ENCODE measurements around the gene OR5AR1.

Gene OR5AR1

DNA sequence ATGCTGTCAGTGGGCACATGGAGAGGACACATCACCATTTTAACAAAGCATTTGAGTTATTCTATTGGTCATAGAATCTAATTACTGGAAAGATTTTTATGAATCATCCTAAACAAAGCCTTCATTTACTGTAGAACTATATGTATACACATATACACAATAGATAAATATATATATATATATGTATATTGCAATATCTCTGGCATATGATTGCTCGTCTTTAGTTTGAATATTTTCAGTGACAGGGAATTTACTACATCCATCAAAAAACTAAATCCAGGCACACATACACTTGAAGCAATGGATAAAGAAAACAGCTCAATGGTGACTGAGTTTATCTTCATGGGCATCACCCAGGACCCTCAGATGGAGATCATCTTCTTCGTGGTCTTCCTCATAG is at the start of gene OR5AR1:
Gene OR5AR1 (plus strand): TSS at position 301 of the 400 bp plus-strand sequence. CDS start 0 bp downstream, at position 301.
- no peak for DNase-seq (ENCODE audit: low spot score)
- TF ChIP-seq, protein P1, sequence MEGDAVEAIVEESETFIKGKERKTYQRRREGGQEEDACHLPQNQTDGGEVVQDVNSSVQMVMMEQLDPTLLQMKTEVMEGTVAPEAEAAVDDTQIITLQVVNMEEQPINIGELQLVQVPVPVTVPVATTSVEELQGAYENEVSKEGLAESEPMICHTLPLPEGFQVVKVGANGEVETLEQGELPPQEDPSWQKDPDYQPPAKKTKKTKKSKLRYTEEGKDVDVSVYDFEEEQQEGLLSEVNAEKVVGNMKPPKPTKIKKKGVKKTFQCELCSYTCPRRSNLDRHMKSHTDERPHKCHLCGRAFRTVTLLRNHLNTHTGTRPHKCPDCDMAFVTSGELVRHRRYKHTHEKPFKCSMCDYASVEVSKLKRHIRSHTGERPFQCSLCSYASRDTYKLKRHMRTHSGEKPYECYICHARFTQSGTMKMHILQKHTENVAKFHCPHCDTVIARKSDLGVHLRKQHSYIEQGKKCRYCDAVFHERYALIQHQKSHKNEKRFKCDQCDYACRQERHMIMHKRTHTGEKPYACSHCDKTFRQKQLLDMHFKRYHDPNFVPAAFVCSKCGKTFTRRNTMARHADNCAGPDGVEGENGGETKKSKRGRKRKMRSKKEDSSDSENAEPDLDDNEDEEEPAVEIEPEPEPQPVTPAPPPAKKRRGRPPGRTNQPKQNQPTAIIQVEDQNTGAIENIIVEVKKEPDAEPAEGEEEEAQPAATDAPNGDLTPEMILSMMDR (IDR thresholded peaks at IDR 0.05; ENCODE audit: extremely low read depth, missing control alignments) = no peak

DNA sequence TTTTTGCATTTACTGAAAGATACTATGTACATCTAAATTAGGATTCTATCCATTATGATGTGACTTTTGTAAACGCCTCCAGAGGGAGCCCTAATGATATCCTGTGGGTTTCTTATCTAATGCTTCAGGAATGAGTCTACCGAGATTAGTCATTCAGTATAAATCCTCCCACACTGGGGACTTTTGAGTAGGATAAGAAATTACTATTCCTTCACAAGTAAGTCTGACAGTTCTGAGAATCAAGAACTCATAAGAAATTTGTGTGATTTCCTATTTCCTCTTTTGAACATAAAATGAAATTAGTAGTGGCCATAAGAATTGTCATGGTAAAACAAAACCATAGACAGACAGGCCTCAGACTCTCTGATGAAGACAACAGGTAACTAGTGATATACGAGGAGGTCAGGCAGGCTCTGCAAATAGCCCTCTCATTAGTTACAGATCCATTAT is 38.8 kb upstream of the OR5AR1 start:
- DNase-seq (ENCODE audit: low spot score) = peak; percentile 11
- TF ChIP-seq, protein P1 (IDR thresholded peaks at IDR 0.05; ENCODE audit: extremely low read depth, missing control alignments) = no peak

DNA sequence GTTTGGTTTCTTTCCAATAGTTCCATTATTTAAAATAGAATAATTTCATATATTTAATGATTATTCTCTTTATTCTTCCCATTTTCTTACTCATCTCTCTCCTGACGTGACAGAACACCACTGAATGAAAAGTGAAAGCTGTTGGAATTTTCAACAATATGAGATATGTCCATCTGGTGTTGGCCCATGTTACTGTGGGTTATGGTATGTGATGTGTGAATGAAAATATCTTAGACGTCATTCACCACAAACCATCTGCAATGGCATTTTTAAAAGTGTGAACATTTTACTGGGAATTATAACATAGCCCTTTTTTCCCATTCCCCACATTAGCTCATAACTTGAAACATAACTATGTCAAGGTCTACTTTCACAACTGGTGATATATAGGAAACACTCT is 37.5 kb upstream of the OR5AR1 start:
- TF ChIP-seq, protein P1 (IDR thresholded peaks at IDR 0.05; ENCODE audit: extremely low read depth, missing control alignments) = no peak
- no peak for DNase-seq (ENCODE audit: low spot score)

DNA sequence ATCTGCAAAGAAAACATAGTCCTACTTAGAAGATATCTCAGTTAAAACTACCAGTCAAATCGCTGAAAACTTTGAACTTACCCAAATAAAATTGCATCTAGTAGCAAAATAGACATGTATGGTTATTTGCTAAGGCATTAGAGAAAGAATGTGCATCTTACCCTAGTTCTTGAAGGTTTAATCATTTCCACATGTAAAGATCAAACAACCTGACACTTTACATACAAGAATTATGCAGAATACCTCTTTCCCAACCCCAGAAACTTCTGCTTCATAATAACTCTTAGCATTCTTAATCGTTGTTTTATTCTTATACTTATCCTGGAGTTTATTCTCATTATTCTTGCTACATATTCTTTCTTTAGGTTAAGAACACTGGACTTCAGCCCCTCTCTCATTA is 31.2 kb upstream of the OR5AR1 start:
- TF ChIP-seq, protein P1 (IDR thresholded peaks at IDR 0.05; ENCODE audit: extremely low read depth, missing control alignments) = no peak
- DNase-seq (ENCODE audit: low spot score) = no peak

DNA sequence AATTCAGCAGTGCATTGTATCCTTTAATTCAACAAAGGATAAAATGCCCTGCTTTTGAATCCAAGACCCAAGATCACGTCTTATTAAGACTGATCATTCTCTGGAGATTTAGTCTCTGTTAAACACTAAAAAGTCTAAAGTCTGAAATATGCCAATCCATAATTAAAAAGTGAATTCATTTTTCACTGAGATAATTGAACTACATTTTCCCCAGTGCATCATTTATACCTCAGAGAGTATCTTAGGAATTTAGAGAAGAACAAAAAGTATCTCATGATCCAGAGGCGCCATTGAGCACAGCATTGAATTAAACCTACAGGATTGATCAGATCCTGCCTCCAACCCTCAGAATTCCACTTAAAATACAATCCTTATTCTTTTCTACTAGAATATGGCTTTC is 26.6 kb upstream of the OR5AR1 start:
- TF ChIP-seq, protein P1 (IDR thresholded peaks at IDR 0.05; ENCODE audit: extremely low read depth, missing control alignments) = no peak
- no peak for DNase-seq (ENCODE audit: low spot score)

DNA sequence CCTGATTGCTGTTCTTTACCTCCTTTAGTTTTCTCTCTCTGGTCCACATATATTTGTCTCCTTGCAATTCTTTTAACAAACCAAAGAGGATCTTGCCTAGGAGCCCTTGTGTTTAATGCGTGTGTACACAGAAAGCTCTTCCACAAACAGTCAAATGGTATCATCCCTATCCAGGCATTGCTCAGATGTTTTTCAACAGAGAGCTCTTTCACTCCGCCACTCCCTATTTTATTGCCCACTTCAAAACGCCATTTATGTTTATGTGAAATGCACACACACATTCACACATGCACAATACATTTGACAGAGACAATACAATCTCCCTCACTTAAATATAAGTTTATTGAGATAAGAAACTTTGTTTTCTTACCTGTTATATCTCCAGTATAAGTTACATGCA is 26.0 kb upstream of the OR5AR1 start:
- TF ChIP-seq, protein P1 (IDR thresholded peaks at IDR 0.05; ENCODE audit: extremely low read depth, missing control alignments) = no peak
- DNase-seq (ENCODE audit: low spot score) = no peak

DNA sequence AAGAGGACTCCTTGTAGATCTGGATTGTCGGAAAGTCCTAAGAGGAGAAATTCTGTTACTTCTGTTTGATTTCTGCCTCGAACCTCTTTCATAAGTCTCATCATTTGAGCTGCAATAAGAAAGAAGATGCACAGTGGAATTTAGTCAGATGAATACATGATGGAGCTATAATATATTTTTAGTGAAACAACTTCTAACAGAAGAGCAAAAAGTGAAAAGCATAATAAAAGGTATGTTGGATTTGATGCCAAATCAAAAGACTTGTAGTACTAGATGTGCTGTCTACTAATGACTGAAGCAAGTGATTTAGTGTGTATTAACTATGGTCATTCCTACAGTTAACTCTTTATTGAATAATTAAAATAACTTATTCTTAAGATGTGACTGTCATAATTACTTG is 21.1 kb upstream of the OR5AR1 start, which contains the start of gene OR5AP2:
Gene OR5AP2 (minus strand): TSS at position 101 of the 400 bp plus-strand sequence. CDS start 0 bp downstream, at position 101.
- DNase-seq (ENCODE audit: low spot score) = no peak
- TF ChIP-seq, protein P1 (IDR thresholded peaks at IDR 0.05; ENCODE audit: extremely low read depth, missing control alignments) = no peak

All from GM20000 (cell line).